Vagina (tissue), 2 donors: Measurements from ENCODE around the gene C6orf58. TPM values are rescaled to one million over a fixed set of nuclear protein-coding genes. Genes with fewer than 3 reads are reported as not detected.

Experiments used
- DNase-seq, 2 donors: peaks; one replicate each; pipeline ENCODE4 v3.0.0-alpha.2; 2017; ENCODE audit errors: extremely low spot score in 2 of 2
- H3K27ac ChIP-seq: fragments of 200-600 bp; sonication (generic); one replicate; pipeline ENCODE4 v1.5.1; 2019
- H3K27me3 ChIP-seq: fragments of 200-600 bp; sonication (generic); one replicate; pipeline ENCODE4 v1.5.1; 2019
- H3K36me3 ChIP-seq, 2 donors: fragments of 200-600 bp; sonication (generic); one replicate each; pipeline ENCODE4 v1.5.1; 2017 to 2019
- H3K4me1 ChIP-seq: fragments of 200-600 bp; sonication (generic); one replicate; pipeline ENCODE4 v1.5.1; 2019
- H3K4me3 ChIP-seq, 2 donors: fragments of 200-600 bp; sonication (generic); 1 replicate in 1 of 2; 2 replicates in 1 of 2; pipeline ENCODE4 v1.5.1; 2016 to 2019
- H3K9me3 ChIP-seq: fragments of 200-600 bp; sonication (generic); one replicate; pipeline ENCODE4 v1.5.1; 2019
- CTCF ChIP-seq, 3 experiments: fragments of 450-650 bp in 2 of 3; fragments of 200-600 bp in 1 of 3; sonication (generic) in 1 of 3; IDR thresholded peaks; one replicate each; pipeline ENCODE4 v1.5.1; 2017 to 2019; ENCODE audit warnings: antibody characterized with exemption in 3 of 3, mild to moderate bottlenecking in 2 of 3, moderate library complexity in 2 of 3
- POLR2A ChIP-seq, 2 donors: fragments of 450-650 bp; IDR thresholded peaks; one replicate each; pipeline ENCODE4 v1.6.1; 2017; ENCODE audit warnings: antibody characterized with exemption in 2 of 2, mild to moderate bottlenecking in 2 of 2, moderate library complexity in 2 of 2
- POLR2AphosphoS5 ChIP-seq, 2 donors: sonication (generic); formaldehyde crosslinking; IDR thresholded peaks; one replicate each; pipeline ENCODE4 v1.9.0; 2017; ENCODE audit warnings: antibody characterized with exemption in 2 of 2, mild to moderate bottlenecking in 2 of 2, low read depth in 1 of 2; ENCODE audit not compliant: insufficient read depth in 1 of 2
- intact Hi-C: fragments of 100-400 bp; cut with DNase I; formaldehyde crosslinking; loops from one replicate; pipeline ENCODE4 v1.15.1; 2023
- total RNA-seq: library from RNA; depleted of rRNA; stranded (reverse); fragments of >200 nt; gene quantifications from one replicate; pipeline ENCODE4 v1.2.3, GENCODE V29; 2016

C6orf58 gene
- total RNA-seq, 1 donor from 2014 or later: not detected

GRCh38 chr6:127570739-127571389 is 6.1 kb upstream of the C6orf58 start:
- Histone ChIP-seq H3K27ac (no peak overlapping the region), H3K27me3 (no peaks in the 10 kb centered on the region), H3K36me3 (no peaks in the 10 kb centered on the region), H3K4me1 (no peaks in the 10 kb centered on the region), H3K4me3 (no peak overlapping the region), H3K9me3 (no peaks in the 10 kb centered on the region)
- intact Hi-C loops: no loop called here
- DNase-seq: no peak
- TF ChIP-seq POLR2AphosphoS5 (IDR thresholded peaks at IDR 0.05; ENCODE audit: insufficient read depth in 1 of 2, low read depth in 1 of 2) (no peak), POLR2A (IDR thresholded peaks at IDR 0.05) (no peak), CTCF (IDR thresholded peaks at IDR 0.05) (no peak)

- H3K27me3 ChIP-seq: no peaks in the 10 kb centered on the region
- H3K4me3 ChIP-seq: no peak overlapping the region
- intact Hi-C loops: no loop called here
- TF ChIP-seq CTCF (IDR thresholded peaks at IDR 0.05): no peak
- no peak for TF ChIP-seq POLR2AphosphoS5 (IDR thresholded peaks at IDR 0.05; ENCODE audit: insufficient read depth in 1 of 2, low read depth in 1 of 2)
- H3K36me3 ChIP-seq: no peaks in the 10 kb centered on the region
- H3K9me3 ChIP-seq: no peaks in the 10 kb centered on the region
- DNase-seq: no peak
- no peaks in the 10 kb centered on the region for H3K4me1 ChIP-seq
- H3K27ac ChIP-seq: no peak overlapping the region
Observed at GRCh38 chr6:127578900-127579299, 1.9 kb downstream of the C6orf58 start.

DNA sequence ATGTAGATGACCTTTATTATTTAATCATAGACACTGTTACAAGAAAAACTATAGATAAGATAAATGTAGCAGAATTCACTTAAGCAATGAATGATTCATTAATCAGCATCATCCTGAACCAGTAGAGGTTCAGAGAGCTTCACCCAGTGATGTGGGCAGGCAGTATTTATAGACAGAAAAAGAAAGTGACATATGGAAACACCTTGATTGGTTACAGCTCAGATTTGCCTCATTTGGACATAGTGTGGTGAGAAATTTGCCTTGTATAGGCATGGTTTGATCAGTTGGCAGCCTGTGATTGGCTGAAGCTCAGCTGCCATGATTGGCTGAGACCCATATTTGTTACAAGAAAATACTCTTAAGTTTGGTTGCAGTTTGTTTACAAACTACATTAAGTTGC is 4.6 kb downstream of the C6orf58 start:
- intact Hi-C loops: no loop called here
- Histone ChIP-seq H3K4me1 (no peaks in the 10 kb centered on the region), H3K27me3 (no peaks in the 10 kb centered on the region), H3K36me3 (no peaks in the 10 kb centered on the region), H3K9me3 (no peaks in the 10 kb centered on the region), H3K27ac (no peak overlapping the region), H3K4me3 (no peak overlapping the region)
- no peak for TF ChIP-seq POLR2A (IDR thresholded peaks at IDR 0.05)
- no peak for TF ChIP-seq POLR2AphosphoS5 (IDR thresholded peaks at IDR 0.05; ENCODE audit: insufficient read depth in 1 of 2, low read depth in 1 of 2)
- no peak for TF ChIP-seq CTCF (IDR thresholded peaks at IDR 0.05)
- DNase-seq: no peak

DNA sequence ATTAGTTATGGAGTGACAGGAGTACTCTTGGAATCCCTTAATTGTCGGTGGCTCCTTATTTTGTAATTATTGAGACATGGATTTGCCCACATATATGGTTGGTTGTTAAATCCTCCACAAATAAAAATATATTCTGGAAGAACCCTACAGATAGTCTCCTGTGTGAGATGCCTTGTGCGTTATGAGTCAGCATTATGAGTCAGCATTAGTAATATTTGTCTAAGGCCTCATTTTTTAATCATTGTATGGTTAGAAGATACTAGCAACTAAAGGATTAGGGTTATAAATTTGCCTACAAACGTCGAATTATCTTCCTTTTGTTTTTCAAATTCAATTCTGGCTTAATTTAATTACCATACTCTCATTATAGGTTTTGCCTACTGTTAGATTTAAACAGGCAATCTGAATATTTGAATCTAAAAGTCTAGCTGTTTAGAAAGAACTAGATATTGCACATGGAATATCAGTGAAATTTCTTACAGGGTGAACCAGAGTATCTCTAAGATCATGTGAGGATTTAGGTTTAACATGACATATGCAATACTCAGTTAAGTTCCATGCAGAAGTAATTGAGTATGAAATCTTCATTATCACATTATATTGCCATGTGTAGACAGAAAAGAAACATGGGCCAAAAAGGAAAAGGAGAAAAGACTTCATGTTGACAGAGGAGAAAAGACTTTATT is 5.9 kb downstream of the C6orf58 start:
- intact Hi-C loops: no loop called here
- Histone ChIP-seq H3K9me3 (no peaks in the 10 kb centered on the region), H3K36me3 (no peaks in the 10 kb centered on the region), H3K4me3 (no peak overlapping the region), H3K27me3 (no peaks in the 10 kb centered on the region), H3K27ac (no peak overlapping the region), H3K4me1 (no peaks in the 10 kb centered on the region)
- TF ChIP-seq POLR2A (IDR thresholded peaks at IDR 0.05): no peak
- no peak for TF ChIP-seq CTCF (IDR thresholded peaks at IDR 0.05)
- TF ChIP-seq POLR2AphosphoS5 (IDR thresholded peaks at IDR 0.05; ENCODE audit: insufficient read depth in 1 of 2, low read depth in 1 of 2): no peak
- DNase-seq: no peak

DNA sequence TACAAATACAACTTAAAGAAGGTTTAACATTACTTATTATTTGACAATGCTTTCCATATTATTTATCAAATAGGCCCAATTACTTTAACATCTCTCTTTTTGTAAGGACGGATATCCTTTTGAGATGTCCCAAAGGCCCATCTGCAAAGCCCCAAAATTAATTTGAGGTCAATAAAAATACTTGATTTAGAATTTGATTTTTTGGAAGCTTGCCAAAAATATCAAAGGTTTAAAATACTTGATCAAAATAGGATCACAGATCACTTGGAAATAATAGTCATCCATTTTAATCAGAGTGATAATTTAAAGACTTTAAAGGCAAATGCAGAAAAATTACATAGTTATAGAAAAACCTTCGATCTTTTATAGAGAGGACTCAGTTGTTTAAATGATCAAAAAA is 8.1 kb downstream of the C6orf58 start:
- TF ChIP-seq POLR2A (IDR thresholded peaks at IDR 0.05) (no peak), CTCF (IDR thresholded peaks at IDR 0.05) (no peak), POLR2AphosphoS5 (IDR thresholded peaks at IDR 0.05; ENCODE audit: insufficient read depth in 1 of 2, low read depth in 1 of 2) (no peak)
- H3K9me3 ChIP-seq: no peaks in the 10 kb centered on the region
- no peaks in the 10 kb centered on the region for H3K27me3 ChIP-seq
- H3K4me1 ChIP-seq: no peaks in the 10 kb centered on the region
- intact Hi-C loops: no loop called here
- H3K36me3 ChIP-seq: no peaks in the 10 kb centered on the region
- H3K4me3 ChIP-seq: no peak overlapping the region
- no peak for DNase-seq
- no peak overlapping the region for H3K27ac ChIP-seq
